HG02763 (cell line): ENCODE data around the gene WDR43.

Experiments
- ATAC-seq: cut with Tn5 transposase; IDR thresholded peaks from one replicate; pipeline ENCODE4 v1.9.1; 2021; ENCODE audit warnings: mild to moderate bottlenecking, moderate library complexity; ENCODE audit not compliant: unreplicated experiment

Gene WDR43

GRCh38 chr2:28990445-28990844 lies 96.0 kb downstream of the WDR43 start:
- ATAC-seq, result no peak

- ATAC-seq, result no peak
These were observed 96.6 kb downstream of the WDR43 start for GRCh38 chr2:28991021-28991420.

GRCh38 chr2:28991460-28991859 lies 97.0 kb downstream of the WDR43 start:
- no peak for ATAC-seq

GRCh38 chr2:28993206-28993960 lies 98.9 kb downstream of the WDR43 start:
- no peak for ATAC-seq

DNA sequence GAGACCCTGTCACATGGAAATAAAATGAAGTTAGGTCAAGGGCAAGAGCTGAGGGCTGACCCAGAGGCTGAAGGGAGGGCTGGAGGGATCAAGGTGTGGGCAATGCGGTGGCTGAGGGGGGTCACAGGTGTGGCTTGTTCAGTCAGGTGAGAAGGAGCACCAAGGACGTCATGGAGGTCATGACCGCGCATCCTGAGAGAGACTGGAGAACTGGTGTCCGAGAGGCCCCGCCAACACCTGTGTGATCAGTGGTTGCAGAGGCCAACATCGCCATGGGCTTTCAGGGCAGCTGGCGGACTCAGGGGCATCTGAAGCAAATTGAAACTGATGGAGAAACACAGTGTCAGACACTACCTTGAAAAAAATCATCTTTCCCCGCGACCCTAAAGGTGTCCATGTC lies 99.6 kb downstream of the WDR43 start:
- no peak for ATAC-seq

DNA sequence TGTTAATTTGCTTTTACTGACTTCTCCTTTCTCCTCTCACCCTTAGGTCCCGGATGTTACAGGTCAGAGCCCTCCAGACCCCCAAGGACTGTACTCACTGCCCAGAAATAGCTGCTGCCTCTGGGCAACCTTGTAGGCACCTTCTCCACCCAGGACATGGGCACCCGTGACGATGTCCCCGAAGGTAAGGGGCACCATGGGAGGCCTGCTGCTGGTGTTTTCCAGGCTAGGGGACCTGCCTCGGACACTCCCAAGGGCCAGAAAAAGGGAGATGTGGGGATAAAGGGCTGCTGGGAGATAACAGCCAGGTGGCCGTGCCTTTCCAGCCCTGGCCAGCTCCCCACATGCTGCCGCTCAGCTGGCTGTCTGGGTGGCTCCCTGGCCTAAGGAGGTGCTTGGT lies 100.2 kb downstream of the WDR43 start:
- ATAC-seq, result no peak

DNA sequence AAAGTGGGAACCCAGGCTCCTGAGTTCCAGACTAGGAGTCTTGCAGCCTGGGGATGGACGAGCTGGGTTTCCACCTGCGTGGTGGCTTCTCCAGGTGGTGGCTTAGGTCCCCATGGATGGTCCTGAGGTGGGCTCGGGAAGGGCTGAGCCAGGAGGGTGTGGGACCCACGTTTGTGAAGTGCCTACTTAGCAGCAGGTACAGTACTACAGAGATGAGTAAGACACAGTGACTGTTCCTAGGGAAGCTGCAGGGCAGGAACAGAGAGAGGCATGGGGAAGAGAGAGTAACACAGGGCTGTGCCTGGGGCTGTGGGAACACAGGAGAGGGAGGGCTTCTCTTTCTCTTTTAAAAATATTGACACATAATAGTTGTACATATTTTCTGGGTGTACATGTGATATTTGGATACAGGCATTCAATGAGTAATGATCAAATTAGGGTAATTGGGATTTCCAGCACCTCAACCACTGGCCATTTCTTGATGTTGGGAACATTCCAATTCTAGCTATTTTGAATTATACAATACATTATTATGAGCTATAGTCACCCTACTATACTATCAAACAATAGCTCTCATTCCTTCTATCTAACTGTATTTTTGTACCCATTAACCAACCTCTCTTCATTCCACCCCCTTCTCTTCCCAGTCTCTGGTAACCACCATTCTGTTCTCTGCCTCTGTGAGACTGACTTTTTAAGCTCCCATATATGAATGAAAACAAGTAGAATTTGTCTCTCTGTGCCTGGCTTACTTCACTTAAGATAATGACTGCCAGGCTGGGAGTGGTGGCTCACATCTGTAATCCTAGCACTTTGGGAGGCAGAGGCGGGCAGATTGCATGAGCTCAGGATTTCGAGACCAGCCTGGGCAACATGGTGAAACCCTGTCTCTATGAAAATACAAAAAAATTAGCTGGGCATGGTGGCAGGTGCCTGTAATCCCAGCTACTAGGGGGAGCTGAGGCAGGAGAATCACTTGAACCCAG lies 101.6 kb downstream of the WDR43 start:
- no peak for ATAC-seq

GRCh38 chr2:28997237-28997846 lies 102.9 kb downstream of the WDR43 start:
- ATAC-seq, result no peak
